ENCODE measurements around the gene PRKAB2.
"Not testable (repeated sequence)": the region's sequence is repeated elsewhere in the genome, so short reads cannot be mapped to it uniquely, and the experiment has no call there.

The PRKAB2 gene, protein sequence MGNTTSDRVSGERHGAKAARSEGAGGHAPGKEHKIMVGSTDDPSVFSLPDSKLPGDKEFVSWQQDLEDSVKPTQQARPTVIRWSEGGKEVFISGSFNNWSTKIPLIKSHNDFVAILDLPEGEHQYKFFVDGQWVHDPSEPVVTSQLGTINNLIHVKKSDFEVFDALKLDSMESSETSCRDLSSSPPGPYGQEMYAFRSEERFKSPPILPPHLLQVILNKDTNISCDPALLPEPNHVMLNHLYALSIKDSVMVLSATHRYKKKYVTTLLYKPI

GRCh38 chr1:147172168-147173016 lies at the start of gene PRKAB2:
Gene PRKAB2 (minus strand): TSS chr1:147172470. CDS start chr1:147172144, 326 bp downstream.
- DNase-seq (ENCODE audit: low read depth), result peak; percentile 94

DNA sequence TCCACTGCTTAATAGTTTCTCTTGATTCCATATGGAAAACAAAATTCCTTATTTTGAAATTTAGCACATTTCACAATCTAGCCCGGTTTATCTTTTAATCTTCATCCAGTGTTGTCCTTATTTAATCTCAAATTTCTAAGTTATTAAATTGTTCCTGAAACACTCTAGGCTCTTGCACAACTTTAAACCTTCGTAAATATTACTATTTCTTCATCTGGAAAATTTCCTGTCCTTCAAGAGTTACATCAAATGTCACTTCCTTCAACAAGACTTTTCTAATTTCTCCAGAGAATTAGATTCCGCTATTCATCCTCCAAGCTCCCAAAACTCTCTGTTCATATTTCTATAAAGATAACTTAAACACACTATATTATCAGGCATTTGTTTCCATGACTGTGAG lies 46.3 kb upstream of the PRKAB2 start:
- no peak for DNase-seq (ENCODE audit: low read depth)

DNA sequence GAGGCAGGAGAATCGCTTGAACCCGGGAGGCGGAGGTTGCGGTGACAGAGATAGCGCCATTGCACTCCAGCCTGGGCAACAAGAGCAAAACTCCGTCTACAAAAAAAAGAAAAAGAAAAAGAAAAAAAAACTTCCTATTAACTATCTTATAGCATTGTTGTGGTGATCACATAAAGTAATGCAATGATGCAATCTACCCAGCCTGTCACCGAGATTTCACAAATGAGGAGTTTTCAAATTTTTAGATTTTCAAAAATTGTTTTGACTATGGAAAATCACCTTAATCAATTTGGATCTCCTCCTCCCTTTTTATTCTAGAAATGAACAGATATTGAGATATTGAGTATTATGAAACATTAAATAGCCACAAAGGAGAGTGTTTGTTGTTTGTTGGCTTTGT lies 44.9 kb upstream of the PRKAB2 start:
- DNase-seq (ENCODE audit: low read depth), result no peak

DNA sequence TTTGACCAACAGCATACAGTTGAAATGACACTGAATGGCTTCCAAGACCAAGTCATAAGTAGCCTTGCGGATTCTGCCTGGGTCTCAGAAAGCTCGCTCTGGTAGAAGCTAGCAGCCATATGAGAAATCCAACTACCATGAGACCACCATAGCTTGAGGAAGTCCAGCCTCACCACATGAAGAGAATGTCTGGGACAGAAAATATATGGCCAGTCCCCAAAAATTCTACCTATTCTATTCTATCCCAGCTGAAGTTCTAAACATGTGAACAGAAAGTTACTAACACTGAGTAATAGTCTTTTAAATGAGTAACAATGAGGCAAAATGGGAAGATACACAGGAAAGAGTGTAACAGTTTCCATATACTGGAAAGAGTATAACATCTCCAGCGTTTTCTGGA lies 43.9 kb upstream of the PRKAB2 start:
- no peak for DNase-seq (ENCODE audit: low read depth)

GRCh38 chr1:147215540-147215916 lies 43.3 kb upstream of the PRKAB2 start:
- no peak for DNase-seq (ENCODE audit: low read depth)

GRCh38 chr1:147214842-147215539 lies 42.7 kb upstream of the PRKAB2 start:
- no peak for DNase-seq (ENCODE audit: low read depth)

- DNase-seq (ENCODE audit: low read depth), result no peak
Observed at GRCh38 chr1:147214325-147214724, 42.1 kb upstream of the PRKAB2 start.

GRCh38 chr1:147213271-147213670 lies 41.0 kb upstream of the PRKAB2 start:
- DNase-seq (ENCODE audit: low read depth), result no peak

DNA sequence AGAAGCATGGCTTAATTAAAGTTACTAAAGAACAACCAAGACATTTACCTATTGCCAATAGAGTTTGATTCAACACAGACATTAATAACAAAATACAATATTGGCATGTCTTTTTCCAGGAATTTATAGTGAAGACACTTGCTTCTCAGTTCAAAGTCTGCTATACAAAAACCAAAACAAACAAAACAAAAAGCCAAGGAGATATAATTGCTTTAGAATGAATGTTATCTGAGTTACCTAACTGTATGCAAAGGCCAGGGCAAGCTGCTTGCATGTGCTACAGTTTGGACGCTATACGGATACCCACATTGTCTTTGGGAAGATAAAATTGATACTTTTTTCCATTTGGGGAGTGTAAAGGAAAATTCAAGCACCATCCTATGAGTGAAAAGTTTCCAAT lies 39.3 kb upstream of the PRKAB2 start:
- DNase-seq (ENCODE audit: low read depth), result no peak

DNA sequence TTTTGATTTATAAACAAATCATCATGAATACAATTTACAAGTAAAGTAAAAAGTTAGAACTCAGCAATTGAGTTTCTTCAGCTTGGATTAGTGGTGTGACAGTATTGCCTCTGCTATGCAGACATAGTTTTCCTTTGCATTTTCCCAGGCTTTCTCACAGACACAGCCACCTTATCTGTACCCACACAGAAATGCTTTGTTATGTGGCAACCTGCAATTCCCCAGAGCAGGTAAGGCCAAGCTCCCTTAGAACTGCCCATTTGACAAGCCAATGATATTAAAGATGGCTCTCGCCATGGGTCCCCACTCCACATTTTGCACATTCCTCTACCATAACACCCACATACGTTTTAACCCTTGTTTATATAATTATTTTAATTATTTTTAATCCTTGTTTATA lies 38.7 kb upstream of the PRKAB2 start:
- no peak for DNase-seq (ENCODE audit: low read depth)

- no peak for DNase-seq (ENCODE audit: low read depth)
Observed at GRCh38 chr1:147209825-147210821, 37.9 kb upstream of the PRKAB2 start.

- DNase-seq (ENCODE audit: low read depth), result no peak
Observed at GRCh38 chr1:147208619-147209018, 36.3 kb upstream of the PRKAB2 start.

DNA sequence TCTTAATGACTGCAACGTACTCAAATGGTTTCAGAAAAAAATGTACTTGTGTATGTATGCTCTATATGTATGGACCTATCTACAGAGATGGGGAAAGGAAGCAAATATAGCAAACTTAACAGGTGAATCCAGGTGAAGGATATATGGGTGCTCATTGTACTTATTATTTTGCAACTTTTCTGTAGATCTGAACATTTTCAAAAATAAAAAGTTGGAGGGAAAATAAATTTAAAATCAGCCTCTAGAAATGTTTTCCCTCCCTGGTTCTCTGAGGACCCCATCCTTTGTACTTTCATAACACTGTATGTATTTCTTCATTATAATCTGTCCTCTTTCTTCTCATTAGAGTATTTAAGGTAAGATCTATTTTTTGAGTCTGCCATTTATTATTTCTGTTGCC lies 34.9 kb upstream of the PRKAB2 start:
- DNase-seq (ENCODE audit: low read depth), result no peak

DNA sequence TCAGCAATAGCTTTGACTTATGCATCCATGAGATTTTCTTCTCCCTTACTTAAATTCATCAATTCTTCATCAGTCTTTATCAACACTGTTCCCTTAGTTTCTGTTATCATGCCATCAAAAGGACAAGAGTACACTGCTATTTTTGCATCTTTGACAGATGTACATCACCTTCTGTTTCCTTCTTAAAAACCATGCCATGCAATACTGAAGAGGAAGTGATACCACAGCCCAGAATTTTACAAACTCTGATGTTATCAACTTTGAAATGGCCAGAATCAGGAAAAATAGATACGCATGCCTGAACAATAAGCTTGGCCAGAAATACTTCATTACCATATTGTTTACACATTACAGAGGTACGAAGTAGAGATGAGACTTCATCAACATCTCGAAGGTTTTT lies 31.8 kb upstream of the PRKAB2 start:
- no peak for DNase-seq (ENCODE audit: low read depth)

DNA sequence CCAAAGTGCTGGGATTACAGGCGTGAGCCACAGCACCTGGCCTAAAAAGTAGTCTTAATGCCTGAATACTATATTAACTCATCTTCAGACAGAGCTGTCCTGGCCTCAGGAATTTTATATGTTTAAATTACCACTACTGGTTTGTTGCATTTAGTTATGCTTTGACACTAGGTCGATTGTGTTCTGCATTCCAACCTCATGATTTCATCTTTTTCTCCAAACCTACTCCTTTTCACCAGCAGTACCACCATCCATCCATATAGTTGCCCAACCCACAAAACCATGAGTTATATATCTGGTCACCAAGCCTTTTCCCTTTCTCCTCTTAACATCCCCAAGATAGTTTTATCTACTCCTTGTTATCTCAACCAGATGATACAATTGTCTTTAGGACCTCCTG lies 30.3 kb upstream of the PRKAB2 start:
- no peak for DNase-seq (ENCODE audit: low read depth)

GRCh38 chr1:147201786-147202185 lies 29.5 kb upstream of the PRKAB2 start:
- no peak for DNase-seq (ENCODE audit: low read depth)

GRCh38 chr1:147201276-147201675 lies 29.0 kb upstream of the PRKAB2 start:
- DNase-seq (ENCODE audit: low read depth), result no peak

- DNase-seq (ENCODE audit: low read depth), result not testable (repeated sequence)
Observed at GRCh38 chr1:147197324-147197723, 25.1 kb upstream of the PRKAB2 start.

GRCh38 chr1:147189514-147189913 lies 17.2 kb upstream of the PRKAB2 start:
- DNase-seq (ENCODE audit: low read depth), result no peak

GRCh38 chr1:147185432-147185831 lies 13.2 kb upstream of the PRKAB2 start:
- no peak for DNase-seq (ENCODE audit: low read depth)

DNA sequence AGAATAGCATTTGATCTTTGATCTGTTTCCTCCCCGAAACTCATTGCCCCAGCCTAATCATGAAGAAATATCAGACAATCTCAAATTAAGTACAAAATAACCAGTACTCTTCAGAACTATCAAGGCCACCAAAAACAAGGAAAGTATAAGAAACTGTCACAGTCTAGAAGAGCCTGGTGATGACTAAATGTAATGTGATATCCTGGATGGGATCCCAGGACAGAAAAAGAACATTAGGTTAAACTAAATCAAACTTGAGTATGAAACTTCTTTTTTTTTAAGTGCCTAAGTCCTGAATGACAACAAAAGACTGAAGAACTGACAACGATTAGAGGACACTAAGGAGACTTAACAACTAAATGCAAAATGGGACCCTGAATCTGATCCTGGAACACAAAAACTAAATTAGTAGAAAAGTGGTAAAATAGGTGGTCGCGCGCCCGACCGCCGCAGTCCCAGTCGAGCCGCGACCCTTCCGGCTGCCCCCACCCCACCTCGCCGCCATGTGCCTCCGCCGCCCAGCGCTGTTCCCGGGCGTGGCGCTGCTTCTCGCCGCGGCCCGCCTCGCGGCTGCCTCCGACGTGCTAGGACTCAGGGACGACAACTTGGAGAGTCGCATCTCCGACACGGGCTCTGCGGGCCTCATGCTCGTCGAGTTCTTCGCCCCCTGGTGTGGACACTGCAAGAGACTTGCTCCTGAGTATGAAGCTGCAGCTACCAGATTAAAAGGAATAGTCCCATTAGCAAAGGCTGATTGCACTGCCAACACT lies 5.5 kb upstream of the PRKAB2 start:
- no peak for DNase-seq (ENCODE audit: low read depth)

All from activated T-cell treated with anti-CD3 and anti-CD28 coated beads for 48 hours (primary cell).